Skin epidermis (tissue), 12 donors: ENCODE results near the gene LRRC10.

Experiments used
- H3K27ac ChIP-seq, 21 experiments: fragments of 200-600 bp; sonication (generic) in 11 of 21; one replicate each; pipeline ENCODE4 v1.5.0; 2020; ENCODE audit warnings: mild to moderate bottlenecking in 3 of 21, inconsistent platforms in 2 of 21, moderate library complexity in 2 of 21
- H3K4me3 ChIP-seq, 7 experiments: fragments of 200-600 bp; sonication (generic) in 2 of 7; one replicate each; pipeline ENCODE4 v1.5.0; 2020; ENCODE audit warnings: inconsistent platforms in 2 of 7, mild to moderate bottlenecking in 2 of 7, moderate library complexity in 1 of 7

Gene LRRC10

DNA sequence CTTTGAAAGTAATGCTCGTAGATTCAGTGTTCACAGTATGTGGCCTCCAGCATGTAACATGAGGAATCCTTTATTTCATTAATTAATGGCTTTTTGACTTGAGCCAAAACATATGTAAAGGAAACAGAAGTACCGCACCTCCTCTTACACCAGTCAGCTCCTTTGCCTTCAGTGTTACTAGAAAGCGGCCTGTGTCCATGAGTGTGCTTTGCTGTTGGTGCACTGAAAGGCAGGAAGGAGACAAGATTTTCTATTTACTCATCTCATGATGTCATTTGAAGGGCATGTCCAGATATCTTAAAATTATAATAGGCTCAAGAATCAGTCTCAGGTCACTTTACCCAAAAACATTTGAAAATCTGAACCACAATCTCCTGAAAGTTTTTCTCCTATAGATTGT is 35.4 kb downstream of the LRRC10 start:
- Histone ChIP-seq H3K27ac (no peak overlapping the region), H3K4me3 (no peak overlapping the region)

DNA sequence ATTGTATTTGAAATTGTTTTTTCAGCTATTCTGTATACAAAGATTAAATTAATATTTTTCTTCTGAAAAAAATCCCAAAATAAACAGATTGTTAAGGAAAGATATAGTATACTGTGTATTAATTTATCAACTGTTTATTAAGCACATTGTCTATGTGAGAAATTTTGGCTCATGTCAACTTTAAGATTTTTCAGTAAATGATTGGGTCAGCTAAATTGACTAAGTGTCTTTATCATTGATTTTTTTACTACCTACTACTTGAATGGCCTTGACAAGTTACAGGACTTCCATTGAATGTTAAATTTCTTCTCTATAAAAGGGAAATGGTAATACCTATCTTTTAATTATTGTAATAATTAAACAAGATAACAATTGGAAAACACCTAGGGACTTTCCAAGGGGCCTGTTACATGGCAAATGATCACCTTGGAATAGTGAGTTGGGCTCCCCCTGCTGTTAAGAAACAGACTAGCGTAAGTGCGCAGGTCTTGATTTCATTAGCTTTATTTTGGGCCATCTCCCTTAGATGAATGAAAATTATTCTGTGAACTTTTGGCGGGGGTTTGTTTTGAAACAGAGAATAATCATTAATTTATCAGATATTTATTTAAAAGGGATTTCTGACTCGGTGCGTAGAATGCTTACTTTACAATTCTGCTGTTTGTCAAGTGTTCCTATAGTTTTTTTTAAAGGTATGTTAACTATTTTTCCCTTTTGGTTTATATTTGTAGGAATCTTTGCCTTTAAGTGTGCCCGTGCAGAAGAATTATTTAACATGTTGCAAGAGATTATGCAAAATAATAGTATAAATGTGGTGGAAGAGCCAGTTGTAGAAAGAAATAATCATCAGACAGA is 39.9 kb downstream of the LRRC10 start:
- no peak overlapping the region for H3K27ac ChIP-seq
- H3K4me3 ChIP-seq: no peak overlapping the region

DNA sequence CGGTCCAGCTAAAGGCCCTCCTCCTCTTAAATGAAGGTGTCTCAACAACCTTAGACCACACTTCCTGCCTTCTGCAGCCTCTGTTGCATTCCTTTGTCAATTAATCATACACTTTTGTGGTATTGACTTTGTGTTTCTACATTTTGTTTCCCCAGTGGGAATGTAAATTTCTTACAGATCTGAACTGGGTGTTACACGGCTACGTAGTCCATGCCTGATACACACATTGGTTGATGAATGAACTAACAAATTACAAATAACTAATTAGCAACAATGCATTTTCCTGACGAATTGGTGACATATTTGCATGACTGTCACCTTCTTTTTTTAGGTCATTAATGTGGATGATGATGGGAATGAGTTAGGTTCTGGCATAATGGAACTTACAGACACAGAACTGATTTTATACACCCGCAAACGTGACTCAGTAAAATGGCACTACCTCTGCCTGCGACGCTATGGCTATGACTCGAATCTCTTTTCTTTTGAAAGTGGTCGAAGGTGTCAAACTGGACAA is 40.6 kb downstream of the LRRC10 start:
- Histone ChIP-seq H3K27ac (peak overlapping the region in 1 of 21 experiments; percentile 29), H3K4me3 (no peak overlapping the region)

DNA sequence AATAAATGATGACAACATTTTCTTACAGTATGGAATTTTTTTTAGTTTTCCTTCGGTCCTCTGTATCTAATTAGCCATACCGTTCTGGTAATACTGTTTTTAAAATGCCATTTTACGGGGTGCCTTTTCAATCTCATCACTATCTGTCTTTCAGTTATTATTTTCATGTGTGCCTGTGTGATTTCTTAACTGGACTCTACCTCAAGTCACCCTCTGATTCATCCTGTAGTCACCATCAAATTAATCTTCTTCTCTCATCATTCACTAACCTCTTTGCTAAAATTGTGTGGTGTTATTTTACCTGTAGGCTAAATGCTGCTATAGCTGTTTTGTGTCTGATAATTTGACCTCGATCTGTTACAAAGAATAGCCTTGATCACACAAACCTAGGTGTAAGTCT is 41.5 kb downstream of the LRRC10 start:
- H3K4me3 ChIP-seq: no peak overlapping the region
- H3K27ac ChIP-seq: peak overlapping the region in 1 of 21 experiments; percentile 29

DNA sequence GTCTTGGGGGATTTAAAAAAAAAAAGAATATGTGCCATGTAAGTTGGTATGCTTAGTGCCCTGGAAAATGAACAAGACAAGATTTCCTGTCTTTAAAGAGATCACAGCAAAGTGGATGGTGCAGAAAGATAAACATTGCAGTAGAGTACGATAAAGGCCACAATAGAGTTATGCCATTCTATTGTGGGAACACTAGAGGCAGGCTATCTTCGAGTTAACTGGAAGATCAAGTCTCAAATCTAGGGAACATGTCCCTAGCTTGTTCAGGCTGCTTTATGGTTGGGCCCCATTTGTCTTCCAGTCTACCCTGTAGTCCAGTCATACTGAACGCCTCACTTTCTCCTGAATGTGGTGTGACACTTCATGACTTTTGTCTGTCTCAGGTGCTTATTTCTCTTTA is 44.1 kb downstream of the LRRC10 start:
- no peak overlapping the region for H3K4me3 ChIP-seq
- H3K27ac ChIP-seq: no peak overlapping the region

DNA sequence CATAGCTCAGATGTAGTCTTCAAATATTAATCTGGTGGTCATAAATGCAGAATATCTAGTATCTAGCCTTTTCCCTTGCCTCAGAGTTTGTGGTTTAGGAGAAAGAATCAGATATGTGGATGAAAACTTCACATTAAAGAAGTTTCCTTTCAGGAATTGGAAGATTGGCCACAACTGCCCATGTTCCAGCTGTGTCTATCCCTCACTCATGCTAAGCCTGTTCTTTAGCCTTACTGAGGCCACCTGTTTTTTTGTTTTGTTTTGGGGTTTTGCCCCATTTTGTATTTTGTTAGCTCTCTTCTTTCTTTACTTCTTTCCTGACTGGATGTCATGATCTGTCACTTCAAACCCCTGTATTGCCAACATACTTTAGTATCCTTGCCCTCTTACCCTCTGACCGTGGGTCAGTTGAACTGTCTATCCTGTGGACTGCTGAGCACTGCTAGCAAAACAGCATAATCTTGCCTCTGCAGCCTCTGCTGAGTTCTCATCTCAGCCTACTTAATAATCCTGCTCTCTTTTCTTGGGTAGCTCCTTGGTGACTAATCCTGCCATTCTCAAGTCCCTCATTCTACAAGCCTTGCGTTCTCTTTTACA is 47.4 kb downstream of the LRRC10 start:
- Histone ChIP-seq H3K27ac (no peak overlapping the region), H3K4me3 (no peak overlapping the region)
